ENCODE measurements around the gene PBX3. TPM values are rescaled to one million over a fixed set of nuclear protein-coding genes. Genes with fewer than 3 reads are reported as not detected.

Gene PBX3
- polyA plus RNA-seq, 1 donor (not counting 4 experiments of a cell fraction or from before 2014, with no cell fraction given) = 26.3 TPM

DNA sequence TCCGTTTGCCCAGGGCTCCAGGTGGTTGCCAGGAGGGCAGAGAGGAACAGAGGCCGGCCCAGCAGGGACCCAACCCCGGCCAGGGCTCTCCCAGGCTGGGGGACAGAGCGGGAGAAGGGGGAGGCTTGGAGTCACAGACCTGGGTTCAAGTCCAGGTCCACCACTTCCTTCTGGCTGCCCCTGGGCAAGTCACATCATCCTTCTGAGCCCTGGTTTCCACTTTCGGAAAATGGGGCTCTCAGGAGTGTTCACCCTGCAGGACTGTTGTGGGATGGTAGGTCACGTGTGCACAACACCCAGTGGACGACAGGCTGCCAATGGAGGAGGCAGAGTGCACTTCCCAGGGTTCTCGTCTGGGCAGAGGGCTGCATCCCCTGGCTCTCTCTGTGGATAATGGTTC is 245.4 kb downstream of the PBX3 start:
- Histone ChIP-seq H3K9ac (ENCODE audit: control insufficient read depth, extremely low read depth, insufficient read depth, low read length) (no peak overlapping the region), H3K27me3 (ENCODE audit: control insufficient read depth, extremely low read depth, insufficient read depth, low read length) (no peaks in the 10 kb centered on the region), H3K79me2 (ENCODE audit: control insufficient read depth, insufficient read depth, low read length) (no peaks in the 10 kb centered on the region), H3K4me2 (ENCODE audit: control insufficient read depth, extremely low read depth, insufficient read depth, low read depth, low read length) (no peak overlapping the region), H3K9me1 (ENCODE audit: control insufficient read depth, extremely low read depth, insufficient read depth, low read length) (no peaks in the 10 kb centered on the region), H3K27ac (ENCODE audit: control insufficient read depth, insufficient read depth, low read length) (no peak overlapping the region), H3K9me3 (ENCODE audit: control insufficient read depth, low read depth, low read length) (no peaks in the 10 kb centered on the region), H3K36me3 (ENCODE audit: control insufficient read depth in 2 of 2, extremely low read depth in 1 of 2, insufficient read depth in 2 of 2, low read length in 2 of 2) (no peaks in the 10 kb centered on the region), H3K4me1 (ENCODE audit: control insufficient read depth, extremely low read depth, insufficient read depth, low read length) (peaks cover 7% of the 10 kb centered on the region), H4K20me1 (ENCODE audit: control insufficient read depth, extremely low read depth, insufficient read depth, low read length) (no peaks in the 10 kb centered on the region), H2AFZ (ENCODE audit: control insufficient read depth, low read length) (no peak overlapping the region), H3K4me3 (ENCODE audit: control insufficient read depth in 2 of 3, extremely low read depth in 1 of 3, insufficient read depth in 2 of 3, low read depth in 1 of 3, low read length in 3 of 3) (no peak overlapping the region)
- no peak for FAIRE-seq
- dilution Hi-C loops (cut with MboI; ENCODE audit: extremely low pct_ligation_motif_present, low sequenced_read_pairs) = no loop called here
- TF ChIP-seq CTCF (optimal IDR thresholded peaks at IDR 0.05 in 1 of 3, IDR thresholded peaks at IDR 0.05 in 1 of 3, conservative IDR thresholded peaks at IDR 0.05 in 1 of 3; ENCODE audit: extremely low read depth in 1 of 3, insufficient read depth in 2 of 3, low read length in 3 of 3) (no peak), EZH2 (IDR thresholded peaks at IDR 0.05; ENCODE audit: low read length) (no peak)
- DNase-seq (ENCODE audit: low read depth, low spot score) = no peak

DNA sequence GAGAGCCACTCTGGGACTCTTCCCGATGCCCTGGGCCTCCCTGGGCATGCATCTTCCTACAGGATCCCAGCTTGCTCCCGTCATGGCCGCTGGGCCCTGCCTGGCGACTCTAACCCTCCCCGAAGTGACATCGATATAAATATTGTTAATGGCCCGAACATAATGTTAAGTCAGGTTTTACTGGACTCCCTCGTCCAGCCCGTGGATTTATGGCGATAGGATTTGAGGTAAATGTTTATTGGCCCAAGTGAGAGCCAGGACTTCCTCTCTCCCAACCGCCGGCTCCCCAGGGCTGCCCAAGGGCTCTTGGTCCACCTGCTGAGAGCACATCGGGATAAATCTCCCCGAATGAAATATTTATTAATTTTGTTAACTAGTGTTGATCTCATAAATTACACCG is 246.3 kb downstream of the PBX3 start:
- Histone ChIP-seq H3K4me2 (ENCODE audit: control insufficient read depth, extremely low read depth, insufficient read depth, low read depth, low read length) (no peak overlapping the region), H3K9me1 (ENCODE audit: control insufficient read depth, extremely low read depth, insufficient read depth, low read length) (no peaks in the 10 kb centered on the region), H3K9me3 (ENCODE audit: control insufficient read depth, low read depth, low read length) (no peaks in the 10 kb centered on the region), H4K20me1 (ENCODE audit: control insufficient read depth, extremely low read depth, insufficient read depth, low read length) (no peaks in the 10 kb centered on the region), H3K4me1 (ENCODE audit: control insufficient read depth, extremely low read depth, insufficient read depth, low read length) (peaks cover 5% of the 10 kb centered on the region), H3K27ac (ENCODE audit: control insufficient read depth, insufficient read depth, low read length) (no peak overlapping the region), H3K79me2 (ENCODE audit: control insufficient read depth, insufficient read depth, low read length) (no peaks in the 10 kb centered on the region), H3K27me3 (ENCODE audit: control insufficient read depth, extremely low read depth, insufficient read depth, low read length) (no peaks in the 10 kb centered on the region), H3K9ac (ENCODE audit: control insufficient read depth, extremely low read depth, insufficient read depth, low read length) (no peak overlapping the region), H2AFZ (ENCODE audit: control insufficient read depth, low read length) (no peak overlapping the region), H3K36me3 (ENCODE audit: control insufficient read depth in 2 of 2, extremely low read depth in 1 of 2, insufficient read depth in 2 of 2, low read length in 2 of 2) (no peaks in the 10 kb centered on the region), H3K4me3 (ENCODE audit: control insufficient read depth in 2 of 3, extremely low read depth in 1 of 3, insufficient read depth in 2 of 3, low read depth in 1 of 3, low read length in 3 of 3) (no peak overlapping the region)
- TF ChIP-seq CTCF (optimal IDR thresholded peaks at IDR 0.05 in 1 of 3, IDR thresholded peaks at IDR 0.05 in 1 of 3, conservative IDR thresholded peaks at IDR 0.05 in 1 of 3; ENCODE audit: extremely low read depth in 1 of 3, insufficient read depth in 2 of 3, low read length in 3 of 3) (no peak), EZH2 (IDR thresholded peaks at IDR 0.05; ENCODE audit: low read length) (no peak)
- dilution Hi-C loops (cut with MboI; ENCODE audit: extremely low pct_ligation_motif_present, low sequenced_read_pairs) = no loop called here
- FAIRE-seq = no peak
- DNase-seq (ENCODE audit: low read depth, low spot score) = no peak
